K562 (cell line): ENCODE measurements around the gene PPM1G. TPM values are rescaled to one million over a fixed set of nuclear protein-coding genes. Genes with fewer than 3 reads are reported as not detected.

ENCODE experiments used
- ATF7 ChIP-seq: fragments of 450-650 bp; IDR thresholded peaks from 2 replicates; pipeline ENCODE4 v1.7.1; 2014; ENCODE audit warnings: mild to moderate bottlenecking, moderate library complexity
- CAMTA2 ChIP-seq: fragments of 250-450 bp; sonication (Bioruptor Pico); conservative IDR thresholded peaks from 2 replicates; pipeline ENCODE4 v1.5.1; 2022
- CREM ChIP-seq: IDR thresholded peaks from 2 replicates; pipeline ENCODE4 v1.6.1; 2014; ENCODE audit warnings: antibody characterized with exemption, low read depth
- E2F3 ChIP-seq: fragments of 250-450 bp; sonication (Bioruptor Pico); IDR thresholded peaks from 2 replicates; pipeline ENCODE4 v1.4.0; 2020; ENCODE audit warnings: mild to moderate bottlenecking
- ETV1 ChIP-seq: fragments of 450-650 bp; conservative IDR thresholded peaks from 2 replicates; pipeline ENCODE4 v1.6.1; 2016; ENCODE audit warnings: missing genetic modification characterization, control low read depth, low read depth, missing compliant biosample characterization
- MITF ChIP-seq: IDR thresholded peaks from 2 replicates; pipeline ENCODE4 v1.6.1; 2014; ENCODE audit warnings: antibody characterized with exemption
- POLR2AphosphoS2 ChIP-seq: IDR thresholded peaks from 2 replicates; pipeline ENCODE4 v1.6.1; 2012; ENCODE audit warnings: low read length, improper control_type of control experiment
- RREB1 ChIP-seq: fragments of 250-450 bp; sonication (Bioruptor Pico); IDR thresholded peaks from 2 replicates; pipeline ENCODE4 v1.4.0; 2020
- TEAD2 ChIP-seq: fragments of 450-650 bp; IDR thresholded peaks from 2 replicates; pipeline ENCODE4 v1.6.1; 2016; ENCODE audit warnings: missing genetic modification characterization, control low read depth, missing compliant biosample characterization
- ZBTB43 ChIP-seq: sonication (generic); formaldehyde crosslinking; IDR thresholded peaks from 2 replicates; pipeline ENCODE4 v1.8.0; 2023; ENCODE audit warnings: mild to moderate bottlenecking, missing genetic modification reagents
- ZFP91 ChIP-seq: sonication (generic); formaldehyde crosslinking; IDR thresholded peaks from 2 replicates; pipeline ENCODE4 v1.8.0; 2022; ENCODE audit warnings: mild to moderate bottlenecking, missing genetic modification reagents
- ZNF197 ChIP-seq: fragments of 200-800 bp; sonication (Bioruptor generic); IDR thresholded peaks from 2 replicates; pipeline ENCODE4 v1.6.1; 2016; ENCODE audit warnings: low read depth, missing genetic modification characterization, missing compliant biosample characterization
- ZNF398 ChIP-seq: fragments of 250-450 bp; sonication (Bioruptor Pico); IDR thresholded peaks from 2 replicates; pipeline ENCODE4 v1.8.0; 2021; ENCODE audit warnings: moderate library complexity, mild to moderate bottlenecking, inconsistent platforms
- ZNF561 ChIP-seq: fragments of 450-650 bp; formaldehyde crosslinking; conservative IDR thresholded peaks from 2 replicates; pipeline ENCODE4 v1.4.0; 2020; ENCODE audit warnings: mild to moderate bottlenecking, moderate library complexity
- ZNF79 ChIP-seq: fragments of 250-450 bp; sonication (Bioruptor Pico); IDR thresholded peaks from 2 replicates; pipeline ENCODE4 v1.4.0; 2020; ENCODE audit warnings: low read depth, mild to moderate bottlenecking, moderate library complexity
- polyA plus RNA-seq, 8 experiments: library from polyadenylated mRNA; depleted of rRNA in 4 of 8; stranded (reverse) in 5 of 8; unstranded in 3 of 8; fragments of >200 nt; fragmentation: Nextera tagmentation in 2 of 8; fragmentation: Illumina TruSeq in 1 of 8; extraction: Ambion mirVana in 2 of 8; extraction: Trizol in 1 of 8; gene quantifications; 2 replicates each; pipeline versions ENCODE4 v1.2.1 to v1.2.3, GENCODE V29; 2011 to 2014; ENCODE audit warnings: inconsistent platforms in 1 of 8, missing spikeins in 1 of 8
- total RNA-seq, 7 experiments: library from RNA; depleted of rRNA in 6 of 7; stranded (reverse); fragments of >200 nt in 6 of 7; fragmentation: Illumina TruSeq in 2 of 7; extraction: Trizol in 2 of 7; gene quantifications; 2 replicates each; pipeline versions ENCODE4 v1.2.1 to v1.2.3, GENCODE V29; 2011 to 2021; ENCODE audit warnings: low replicate concordance in 1 of 7

Gene PPM1G
- total and polyA plus RNA-seq, 9 of the 15 experiments (the other 6 are each of a cell fraction or from before 2014, with no cell fraction given), result 61.7 to 230 (median 153) TPM

- TF ChIP-seq ZNF398 (CRISPR knock-in tag) (no peak), RREB1 (no peak), E2F3 (CRISPR knock-in tag) (peak; percentile 81; the same call in 1 of the 2 replicates), ZNF561 (CRISPR knock-in tag) (no peak), ETV1 (no peak), POLR2AphosphoS2 (no peak), CAMTA2 (CRISPR knock-in tag) (no peak), ZNF79 (CRISPR knock-in tag) (no peak), ZBTB43 (CRISPR knock-in tag) (no peak), MITF (no peak), TEAD2 (tag) (no peak), CREM (peak; percentile 57), ZNF197 (CRISPR knock-in tag) (no peak), ZFP91 (CRISPR knock-in tag) (no peak), ATF7 (peak; percentile 27; the same call in 1 of the 2 replicates)
Measured at GRCh38 chr2:27428978-27429541, 19.7 kb upstream of the PPM1G start (continued).
